Kidney (tissue), 14 donors: ENCODE data around the gene DNAH3. TPM values are rescaled to one million over a fixed set of nuclear protein-coding genes. Genes with fewer than 3 reads are reported as not detected.

Experiments
- DNase-seq, 5 donors: peaks; one replicate each; pipeline ENCODE4 v3.0.0-alpha.2; 2013 to 2020
- FAIRE-seq: peaks from 2 replicates; lab custom pipeline; 2012; peaks lifted over from hg19 to GRCh38; lab: Jason Lieb, UNC
- H3K27ac ChIP-seq, 2 donors: one replicate each; pipeline ENCODE4 v1.7.0; 2013; ENCODE audit warnings: low read depth in 2 of 2, low read length in 2 of 2, inconsistent platforms in 1 of 2
- H3K27me3 ChIP-seq: one replicate; pipeline ENCODE4 v1.7.1; 2013; ENCODE audit warnings: low read length, inconsistent platforms; ENCODE audit not compliant: control insufficient read depth, insufficient read depth
- H3K36me3 ChIP-seq, 3 donors: one replicate each; pipeline versions ENCODE4 v1.7.0 to v1.7.1; 2013; ENCODE audit warnings: low read length in 3 of 3, control low read depth in 1 of 3, inconsistent platforms in 1 of 3; ENCODE audit not compliant: insufficient read depth in 3 of 3, control insufficient read depth in 2 of 3
- H3K4me1 ChIP-seq, 3 donors: one replicate each; pipeline versions ENCODE4 v1.7.0 to v1.7.1; 2013; ENCODE audit warnings: low read length in 3 of 3, inconsistent platforms in 1 of 3, low read depth in 1 of 3; ENCODE audit not compliant: control insufficient read depth in 2 of 3, insufficient read depth in 2 of 3
- H3K4me3 ChIP-seq, 3 donors: one replicate each; pipeline versions ENCODE4 v1.7.0 to v1.8.1; 2013; ENCODE audit warnings: low read length in 3 of 3, control low read depth in 1 of 3, inconsistent platforms in 1 of 3
- H3K9ac ChIP-seq, 3 donors: one replicate each; pipeline versions ENCODE4 v1.7.0 to v1.7.1; 2013; ENCODE audit warnings: low read length in 3 of 3, control low read depth in 1 of 3, inconsistent platforms in 1 of 3
- H3K9me3 ChIP-seq, 3 donors: one replicate each; pipeline versions ENCODE4 v1.7.0 to v1.7.1; 2013; ENCODE audit warnings: low read length in 3 of 3, control low read depth in 1 of 3, inconsistent platforms in 1 of 3; ENCODE audit not compliant: control insufficient read depth in 2 of 3, insufficient read depth in 1 of 3
- intact Hi-C: fragments of 100-400 bp; cut with DNase I; formaldehyde crosslinking; loops from one replicate; pipeline ENCODE4 v1.11.1; 2022
- polyA plus RNA-seq: library from polyadenylated mRNA; stranded (reverse); fragments of 350-450 nt; fragmentation: Illumina TruSeq; extraction: RNeasy Lipid Tissue Mini Kit (QIAGEN cat#74804); gene quantifications from one replicate; pipeline ENCODE4 v1.2.3, GENCODE V29; 2014; ENCODE audit warnings: low read depth, low replicate concordance; ENCODE audit not compliant: insufficient read depth
- total RNA-seq: library from RNA; stranded (reverse); fragmentation: NEBNext Ultra II Directional; extraction: Animal tissue kit (Norgen Biotek cat#: 25700); gene quantifications from one replicate; pipeline ENCODE4 v1.2.1, GENCODE V29; 2021
- TF ChIP-seq, protein P1 (sequence below): IDR thresholded peaks from 3 replicates; pipeline ENCODE4 v1.5.1; 2012; ENCODE audit warnings: mild to moderate bottlenecking, moderate library complexity, borderline replicate concordance; ENCODE audit not compliant: insufficient read depth; ENCODE audit errors: extremely low read depth
- donor health status: control.
- donor health status: control.
- donor health status: control.
- donor health status: control.
- donor health status: control.
- donor health status: DM: yes; HTN: yes; CAD: no.
- donor health status: Normal renal cell carcinoma (clear cell type).

Gene DNAH3
- total and polyA plus RNA-seq, 2 donors from 2014 or later = 0.19 to 0.57 TPM

DNA sequence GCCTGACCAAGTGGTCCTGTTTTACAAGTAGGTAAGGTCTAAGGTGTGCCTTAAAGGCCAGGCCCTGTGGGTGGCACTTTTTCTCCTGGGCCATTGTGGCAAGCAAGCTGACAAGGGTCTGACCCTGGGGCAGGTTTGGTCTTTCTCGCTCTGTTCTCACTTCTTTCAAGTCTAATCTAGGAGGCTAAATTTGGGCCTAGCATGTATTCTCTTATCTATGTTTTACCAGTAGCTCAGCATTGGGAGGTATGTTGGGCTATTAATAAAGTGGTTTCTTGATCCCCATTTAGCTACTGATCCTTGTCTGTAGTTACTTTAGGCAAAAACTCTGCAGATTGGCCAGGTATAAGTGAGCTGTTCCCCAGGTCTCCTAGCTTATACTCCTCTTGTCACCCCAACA lies 77.7 kb downstream of the DNAH3 start:
- Histone ChIP-seq H3K4me1 (no peaks in the 10 kb centered on the region), H3K9ac (no peak overlapping the region), H3K27ac (no peak overlapping the region), H3K27me3 (no peaks in the 10 kb centered on the region), H3K4me3 (no peak overlapping the region), H3K36me3 (no peaks in the 10 kb centered on the region), H3K9me3 (no peaks in the 10 kb centered on the region)
- no peak for DNase-seq
- TF ChIP-seq, protein P1, sequence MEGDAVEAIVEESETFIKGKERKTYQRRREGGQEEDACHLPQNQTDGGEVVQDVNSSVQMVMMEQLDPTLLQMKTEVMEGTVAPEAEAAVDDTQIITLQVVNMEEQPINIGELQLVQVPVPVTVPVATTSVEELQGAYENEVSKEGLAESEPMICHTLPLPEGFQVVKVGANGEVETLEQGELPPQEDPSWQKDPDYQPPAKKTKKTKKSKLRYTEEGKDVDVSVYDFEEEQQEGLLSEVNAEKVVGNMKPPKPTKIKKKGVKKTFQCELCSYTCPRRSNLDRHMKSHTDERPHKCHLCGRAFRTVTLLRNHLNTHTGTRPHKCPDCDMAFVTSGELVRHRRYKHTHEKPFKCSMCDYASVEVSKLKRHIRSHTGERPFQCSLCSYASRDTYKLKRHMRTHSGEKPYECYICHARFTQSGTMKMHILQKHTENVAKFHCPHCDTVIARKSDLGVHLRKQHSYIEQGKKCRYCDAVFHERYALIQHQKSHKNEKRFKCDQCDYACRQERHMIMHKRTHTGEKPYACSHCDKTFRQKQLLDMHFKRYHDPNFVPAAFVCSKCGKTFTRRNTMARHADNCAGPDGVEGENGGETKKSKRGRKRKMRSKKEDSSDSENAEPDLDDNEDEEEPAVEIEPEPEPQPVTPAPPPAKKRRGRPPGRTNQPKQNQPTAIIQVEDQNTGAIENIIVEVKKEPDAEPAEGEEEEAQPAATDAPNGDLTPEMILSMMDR = no peak
- FAIRE-seq = no peak
- intact Hi-C loops = no loop called here

DNA sequence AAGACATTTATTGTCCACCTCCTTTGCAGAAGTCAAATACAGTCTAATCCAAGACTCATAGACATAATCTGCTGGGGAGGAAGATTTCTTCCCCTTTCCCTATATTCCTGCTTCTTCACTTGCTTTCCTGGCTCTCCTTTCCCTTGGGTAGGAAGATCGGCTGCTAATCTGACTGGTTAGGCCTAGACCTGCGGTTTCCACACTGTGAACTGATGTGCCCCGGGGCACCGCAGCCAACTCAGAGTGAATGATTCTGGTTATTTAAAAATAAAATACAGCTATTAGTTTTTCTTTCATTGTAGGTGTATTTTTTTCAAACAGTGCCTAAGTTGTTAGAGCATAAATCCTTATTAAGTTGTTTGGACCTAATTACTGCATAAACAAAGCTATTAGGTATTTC lies 78.9 kb downstream of the DNAH3 start:
- no peak overlapping the region for H3K27ac ChIP-seq
- FAIRE-seq = no peak
- no peak for DNase-seq
- no peaks in the 10 kb centered on the region for H3K9me3 ChIP-seq
- TF ChIP-seq, protein P1 = no peak
- intact Hi-C loops = no loop called here
- no peaks in the 10 kb centered on the region for H3K27me3 ChIP-seq
- no peaks in the 10 kb centered on the region for H3K36me3 ChIP-seq
- no peak overlapping the region for H3K9ac ChIP-seq
- H3K4me3 ChIP-seq = no peak overlapping the region
- H3K4me1 ChIP-seq = no peaks in the 10 kb centered on the region

DNA sequence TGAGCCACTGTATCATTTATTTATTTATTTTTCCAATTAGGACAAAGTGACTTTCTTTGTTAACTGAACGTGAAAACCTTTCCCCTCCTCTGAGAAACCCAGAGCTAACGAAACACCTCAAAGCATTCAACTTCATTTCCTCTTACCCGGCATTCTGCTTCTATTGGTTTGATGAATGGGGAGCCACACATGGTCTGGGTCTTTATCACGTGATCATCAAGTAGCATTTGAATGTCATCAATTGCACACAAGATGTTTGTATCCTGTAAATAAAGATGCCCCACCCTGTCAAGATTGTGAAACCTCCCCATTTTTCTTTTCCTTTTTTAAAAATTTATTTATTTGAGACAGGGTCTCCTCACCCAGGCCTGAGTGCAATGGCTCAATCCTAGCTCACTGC lies 80.1 kb downstream of the DNAH3 start:
- Histone ChIP-seq H3K27ac (no peak overlapping the region), H3K4me1 (no peaks in the 10 kb centered on the region), H3K9me3 (no peaks in the 10 kb centered on the region), H3K9ac (no peak overlapping the region), H3K4me3 (no peak overlapping the region), H3K27me3 (no peaks in the 10 kb centered on the region), H3K36me3 (no peaks in the 10 kb centered on the region)
- intact Hi-C loops = no loop called here
- TF ChIP-seq, protein P1 = no peak
- FAIRE-seq = no peak
- no peak for DNase-seq

DNA sequence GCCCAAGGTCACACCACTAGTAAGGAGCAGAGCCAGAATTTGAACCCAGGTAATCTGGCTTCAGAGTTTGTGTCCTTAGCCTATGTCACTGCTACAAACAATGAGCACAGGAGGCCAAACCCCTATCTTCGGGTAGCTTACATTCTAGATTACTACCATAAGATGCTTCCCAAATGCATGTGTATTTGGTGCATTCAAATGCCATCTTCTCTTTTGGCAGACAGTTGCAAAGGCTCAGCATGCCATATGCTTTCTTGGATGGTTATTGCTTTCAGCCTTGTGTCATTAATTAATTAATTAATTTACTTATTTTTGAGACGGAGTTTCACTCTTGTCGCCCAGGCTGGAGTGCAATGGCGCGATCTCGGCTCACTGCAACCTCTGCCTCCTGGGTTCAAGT lies 80.7 kb downstream of the DNAH3 start:
- no peak overlapping the region for H3K9ac ChIP-seq
- H3K27ac ChIP-seq = no peak overlapping the region
- no peaks in the 10 kb centered on the region for H3K27me3 ChIP-seq
- H3K4me1 ChIP-seq = no peaks in the 10 kb centered on the region
- H3K9me3 ChIP-seq = no peaks in the 10 kb centered on the region
- FAIRE-seq = no peak
- H3K36me3 ChIP-seq = no peaks in the 10 kb centered on the region
- intact Hi-C loops = no loop called here
- H3K4me3 ChIP-seq = no peak overlapping the region
- TF ChIP-seq, protein P1 = no peak
- no peak for DNase-seq
